Mucosa of gallbladder (tissue), 1 donor: Measurements from ENCODE around the gene BAHCC1. TPM values are rescaled to one million over a fixed set of nuclear protein-coding genes. Genes with fewer than 3 reads are reported as not detected.

ENCODE experiments used
- DNase-seq: peaks from one replicate; pipeline ENCODE4 v3.0.0-alpha.2; 2020; ENCODE audit warnings: low spot score
- total RNA-seq: library from RNA; stranded (reverse); gene quantifications from one replicate; pipeline ENCODE4 v1.2.1, GENCODE V29; 2021
- donor health status: DM: no; HTN: no; CAD: no.

BAHCC1 gene
- total RNA-seq, 1 donor from 2014 or later: 77.4 TPM

DNA sequence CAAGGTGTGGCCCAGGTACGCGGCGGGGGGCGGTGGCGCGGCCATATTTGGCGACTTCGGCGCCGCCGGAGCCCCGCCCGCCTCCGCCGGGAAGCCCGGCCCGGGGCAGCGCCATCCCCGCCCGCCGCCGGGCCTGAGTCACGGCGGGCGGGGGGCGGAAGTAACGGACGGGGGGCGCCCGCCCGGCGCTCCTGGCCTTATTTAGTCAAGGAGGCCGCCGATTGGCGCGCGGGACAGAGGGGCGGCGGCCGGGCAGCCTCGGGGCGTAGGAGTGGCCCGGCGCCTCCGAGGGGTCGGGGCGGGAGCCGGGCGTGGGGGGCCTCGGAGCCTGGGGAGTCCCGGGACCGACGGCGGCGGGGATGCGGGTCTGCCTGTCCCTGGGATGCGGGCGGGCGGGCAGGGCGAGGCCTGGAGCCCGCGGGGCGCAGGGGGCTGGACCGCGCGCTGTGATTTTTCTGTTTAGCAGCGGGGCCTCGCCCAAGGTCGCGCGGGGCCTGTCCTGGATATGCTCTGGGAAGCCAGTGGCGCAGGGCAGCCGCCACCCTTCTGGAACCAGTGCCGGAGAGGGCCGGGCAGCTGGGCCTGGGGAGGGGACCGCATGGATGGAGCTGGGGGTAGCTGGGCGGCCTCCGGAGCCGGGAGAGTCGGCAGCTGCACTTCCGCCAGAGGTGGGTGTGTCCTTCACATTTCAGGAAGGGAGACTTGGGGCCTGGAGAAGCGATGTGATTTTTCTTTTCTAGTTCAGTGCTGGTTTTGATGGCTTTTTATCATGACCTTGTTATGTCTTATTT lies 119.7 kb downstream of the BAHCC1 start:
- peak; percentile 76 for DNase-seq

- DNase-seq: no peak
Observed at GRCh38 chr17:81515530-81516041, 120.3 kb downstream of the BAHCC1 start.

Other genes with a start within 250 kb of the BAHCC1 start
- not detected for gene PVALEF, start 229.9 kb upstream of the BAHCC1 start, total RNA-seq
- 14.2 TPM for gene AATK, start 229.2 kb upstream of the BAHCC1 start, total RNA-seq
- gene CEP131, start 172.5 kb upstream of the BAHCC1 start, total RNA-seq: 12.7 TPM
- gene TEPSIN, start 156.4 kb upstream of the BAHCC1 start, total RNA-seq: 57.9 TPM
- gene NDUFAF8, start 156.1 kb upstream of the BAHCC1 start, total RNA-seq: 38.1 TPM
- 135 TPM for gene SLC38A10, start 100.2 kb upstream of the BAHCC1 start, total RNA-seq
- gene ACTG1, start 117.3 kb downstream of the BAHCC1 start, total RNA-seq: 2,344 TPM
- gene FSCN2, start 132.9 kb downstream of the BAHCC1 start, total RNA-seq: 1.4 TPM
- 37.0 TPM for gene FAAP100, start 156.9 kb downstream of the BAHCC1 start, total RNA-seq
- gene NPLOC4, start 241.7 kb downstream of the BAHCC1 start, total RNA-seq: 79.4 TPM
- 1.6 TPM for gene TSPAN10, start 241.7 kb downstream of the BAHCC1 start, total RNA-seq